Measurements from ENCODE around the gene DDX46. TPM values are rescaled to one million over a fixed set of nuclear protein-coding genes. Genes with fewer than 3 reads are reported as not detected.

The DDX46 gene
- total RNA-seq, 1 experiment from 2014 or later: 99.3 TPM

DNA sequence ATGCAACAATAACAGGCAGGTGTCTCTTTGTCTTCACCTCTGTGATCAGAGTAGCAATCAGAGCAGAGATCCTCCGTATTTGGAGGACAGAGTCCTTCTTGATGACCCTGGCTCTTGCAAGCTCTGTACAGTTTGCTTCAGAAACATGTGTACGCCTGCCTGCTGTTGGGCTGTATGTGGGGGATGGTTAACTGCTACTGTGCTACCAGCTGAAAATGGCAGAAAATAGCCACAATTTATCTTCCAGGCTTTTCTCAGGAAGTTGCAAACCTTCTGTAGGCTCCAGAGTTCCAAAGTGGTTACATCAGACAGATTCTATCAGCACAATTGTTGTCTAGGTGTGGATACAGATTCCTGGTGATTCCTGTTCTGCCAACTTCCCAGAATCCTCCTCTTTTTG is 35.5 kb downstream of the DDX46 start:
- H3K36me3 ChIP-seq (ENCODE audit: control insufficient read depth in 1 of 2, insufficient read depth in 2 of 2, low read length in 2 of 2): peaks cover 45 to 69% of the 10 kb centered on the region in 2 experiments
- intact Hi-C loops (cut with micrococcal nuclease): no loop called here
- TF ChIP-seq RAD21 (IDR thresholded peaks at IDR 0.05; ENCODE audit: low read depth): no peak
- no peak for TF ChIP-seq CEBPB (IDR thresholded peaks at IDR 0.05; ENCODE audit: low read depth)
- TF ChIP-seq, protein P1, sequence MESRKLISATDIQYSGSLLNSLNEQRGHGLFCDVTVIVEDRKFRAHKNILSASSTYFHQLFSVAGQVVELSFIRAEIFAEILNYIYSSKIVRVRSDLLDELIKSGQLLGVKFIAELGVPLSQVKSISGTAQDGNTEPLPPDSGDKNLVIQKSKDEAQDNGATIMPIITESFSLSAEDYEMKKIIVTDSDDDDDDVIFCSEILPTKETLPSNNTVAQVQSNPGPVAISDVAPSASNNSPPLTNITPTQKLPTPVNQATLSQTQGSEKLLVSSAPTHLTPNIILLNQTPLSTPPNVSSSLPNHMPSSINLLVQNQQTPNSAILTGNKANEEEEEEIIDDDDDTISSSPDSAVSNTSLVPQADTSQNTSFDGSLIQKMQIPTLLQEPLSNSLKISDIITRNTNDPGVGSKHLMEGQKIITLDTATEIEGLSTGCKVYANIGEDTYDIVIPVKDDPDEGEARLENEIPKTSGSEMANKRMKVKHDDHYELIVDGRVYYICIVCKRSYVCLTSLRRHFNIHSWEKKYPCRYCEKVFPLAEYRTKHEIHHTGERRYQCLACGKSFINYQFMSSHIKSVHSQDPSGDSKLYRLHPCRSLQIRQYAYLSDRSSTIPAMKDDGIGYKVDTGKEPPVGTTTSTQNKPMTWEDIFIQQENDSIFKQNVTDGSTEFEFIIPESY (IDR thresholded peaks at IDR 0.05; ENCODE audit: extremely low read depth, insufficient replicate concordance, low read length): no peak
- H3K9ac ChIP-seq (ENCODE audit: low read length): no peak overlapping the region
- H3K27ac ChIP-seq (ENCODE audit: low read depth, low read length): no peak overlapping the region
- ChIA-PET POLR2A (no interaction called here), CTCF (no interaction called here), RAD21 (ENCODE audit: low non-redundant PET in 1 of 2, low total read pairs in 2 of 2, uncharacterized antibody in 2 of 2, unreplicated experiment in 2 of 2) (no interaction called here)
- H3K27me3 ChIP-seq (ENCODE audit: insufficient read depth, low read length): no peaks in the 10 kb centered on the region
- H3K4me1 ChIP-seq (ENCODE audit: control insufficient read depth in 1 of 2, insufficient read depth in 2 of 2, low read length in 2 of 2): no peaks in the 10 kb centered on the region
- H3K4me3 ChIP-seq (replicated peaks in 1 of 2; ENCODE audit: low read depth in 1 of 2, low read length in 2 of 2): no peak overlapping the region
- H4K20me1 ChIP-seq (ENCODE audit: insufficient read depth): peaks cover 4% of the 10 kb centered on the region; the same call in 1 of the 2 replicates
- H3K79me2 ChIP-seq (ENCODE audit: insufficient read depth, low read length): peaks cover 10% of the 10 kb centered on the region; the same call in 1 of the 2 replicates
- H2AFZ ChIP-seq (ENCODE audit: low read depth, low read length, poor library complexity, severe bottlenecking): no peak overlapping the region
- H3K9me3 ChIP-seq (ENCODE audit: control insufficient read depth in 1 of 2, insufficient read depth in 1 of 2, low read depth in 1 of 2, low read length in 2 of 2): no peaks in the 10 kb centered on the region
- ATAC-seq: no peak
- BruUV-seq (replicated peaks): no TSS peak
- DNase-seq (ENCODE audit: low read depth, low spot score): no peak
- H3K9me2 ChIP-seq (ENCODE audit: insufficient read depth): no peaks in the 10 kb centered on the region
- H3K4me2 ChIP-seq (ENCODE audit: low read length): no peak overlapping the region

DNA sequence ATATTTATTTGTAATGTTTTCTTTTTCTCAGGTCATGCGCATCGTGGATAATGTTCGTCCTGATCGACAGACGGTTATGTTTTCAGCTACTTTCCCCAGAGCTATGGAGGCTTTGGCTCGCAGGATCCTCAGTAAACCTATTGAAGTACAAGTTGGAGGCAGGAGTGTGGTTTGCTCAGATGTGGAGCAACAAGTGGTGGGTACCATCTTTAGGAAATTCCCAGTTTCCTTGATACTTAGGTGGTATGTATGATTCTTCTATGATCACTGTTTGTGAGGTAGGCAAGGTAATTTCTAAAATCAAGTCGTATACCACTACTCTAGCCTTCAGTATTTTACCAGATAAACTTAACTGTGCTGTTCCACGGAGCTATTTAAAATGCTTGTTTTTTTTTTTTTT is 36.2 kb downstream of the DDX46 start:
- Histone ChIP-seq H2AFZ (ENCODE audit: low read depth, low read length, poor library complexity, severe bottlenecking) (no peak overlapping the region), H3K79me2 (ENCODE audit: insufficient read depth, low read length) (peaks cover 11% of the 10 kb centered on the region; the same call in 1 of the 2 replicates), H3K27ac (ENCODE audit: low read depth, low read length) (no peak overlapping the region), H3K9me3 (ENCODE audit: control insufficient read depth in 1 of 2, insufficient read depth in 1 of 2, low read depth in 1 of 2, low read length in 2 of 2) (no peaks in the 10 kb centered on the region), H3K36me3 (ENCODE audit: control insufficient read depth in 1 of 2, insufficient read depth in 2 of 2, low read length in 2 of 2) (peaks cover 41 to 64% of the 10 kb centered on the region in 2 experiments), H3K9me2 (ENCODE audit: insufficient read depth) (no peaks in the 10 kb centered on the region), H3K9ac (ENCODE audit: low read length) (no peak overlapping the region), H4K20me1 (ENCODE audit: insufficient read depth) (peaks cover 4% of the 10 kb centered on the region; the same call in 1 of the 2 replicates), H3K4me1 (ENCODE audit: control insufficient read depth in 1 of 2, insufficient read depth in 2 of 2, low read length in 2 of 2) (no peaks in the 10 kb centered on the region), H3K4me2 (ENCODE audit: low read length) (no peak overlapping the region), H3K27me3 (ENCODE audit: insufficient read depth, low read length) (no peaks in the 10 kb centered on the region), H3K4me3 (replicated peaks in 1 of 2; ENCODE audit: low read depth in 1 of 2, low read length in 2 of 2) (no peak overlapping the region)
- ATAC-seq: no peak
- no peak for DNase-seq (ENCODE audit: low read depth, low spot score)
- TF ChIP-seq RAD21 (IDR thresholded peaks at IDR 0.05; ENCODE audit: low read depth): no peak
- TF ChIP-seq POLR2A (IDR thresholded peaks at IDR 0.05; ENCODE audit: borderline replicate concordance, extremely low read depth, insufficient read depth, insufficient read length): no peak
- BruUV-seq (replicated peaks): no TSS peak
- CTCF ChIA-PET: no interaction called here
- RAD21 ChIA-PET (ENCODE audit: low non-redundant PET in 1 of 2, low total read pairs in 2 of 2, uncharacterized antibody in 2 of 2, unreplicated experiment in 2 of 2): no interaction called here
- intact Hi-C loops (cut with micrococcal nuclease): no loop called here
- POLR2A ChIA-PET: no interaction called here

Data from HCT116 (cell line).